Vagina (tissue), 2 donors: Measurements from ENCODE around the gene SPATA45.

Source experiments
- CTCF ChIP-seq, 3 experiments: fragments of 450-650 bp in 2 of 3; fragments of 200-600 bp in 1 of 3; sonication (generic) in 1 of 3; IDR thresholded peaks; one replicate each; pipeline ENCODE4 v1.5.1; 2017 to 2019; ENCODE audit warnings: antibody characterized with exemption in 3 of 3, mild to moderate bottlenecking in 2 of 3, moderate library complexity in 2 of 3
- POLR2A ChIP-seq, 2 donors: fragments of 450-650 bp; IDR thresholded peaks; one replicate each; pipeline ENCODE4 v1.6.1; 2017; ENCODE audit warnings: antibody characterized with exemption in 2 of 2, mild to moderate bottlenecking in 2 of 2, moderate library complexity in 2 of 2
- POLR2AphosphoS5 ChIP-seq, 2 donors: sonication (generic); formaldehyde crosslinking; IDR thresholded peaks; one replicate each; pipeline ENCODE4 v1.9.0; 2017; ENCODE audit warnings: antibody characterized with exemption in 2 of 2, mild to moderate bottlenecking in 2 of 2, low read depth in 1 of 2; ENCODE audit not compliant: insufficient read depth in 1 of 2

GRCh38 chr1:212791676-212792395 lies 55.6 kb downstream of the SPATA45 start, which contains the start of the genes NSL1 and TATDN3:
- TF ChIP-seq POLR2AphosphoS5 (IDR thresholded peaks at IDR 0.05; ENCODE audit: insufficient read depth in 1 of 2, low read depth in 1 of 2) = peak; percentile 90 to 92
- no peak for TF ChIP-seq CTCF (IDR thresholded peaks at IDR 0.05)
- TF ChIP-seq POLR2A (IDR thresholded peaks at IDR 0.05) = no peak
